ENCODE results near the gene KCNT1. TPM values are rescaled to one million over a fixed set of nuclear protein-coding genes. Genes with fewer than 3 reads are reported as not detected.
A peak's percentile ranks its signal among the peaks of the same experiment; 100 is the strongest.

The KCNT1 gene
- total RNA-seq, 2 donors from 2014 or later, result not detected

DNA sequence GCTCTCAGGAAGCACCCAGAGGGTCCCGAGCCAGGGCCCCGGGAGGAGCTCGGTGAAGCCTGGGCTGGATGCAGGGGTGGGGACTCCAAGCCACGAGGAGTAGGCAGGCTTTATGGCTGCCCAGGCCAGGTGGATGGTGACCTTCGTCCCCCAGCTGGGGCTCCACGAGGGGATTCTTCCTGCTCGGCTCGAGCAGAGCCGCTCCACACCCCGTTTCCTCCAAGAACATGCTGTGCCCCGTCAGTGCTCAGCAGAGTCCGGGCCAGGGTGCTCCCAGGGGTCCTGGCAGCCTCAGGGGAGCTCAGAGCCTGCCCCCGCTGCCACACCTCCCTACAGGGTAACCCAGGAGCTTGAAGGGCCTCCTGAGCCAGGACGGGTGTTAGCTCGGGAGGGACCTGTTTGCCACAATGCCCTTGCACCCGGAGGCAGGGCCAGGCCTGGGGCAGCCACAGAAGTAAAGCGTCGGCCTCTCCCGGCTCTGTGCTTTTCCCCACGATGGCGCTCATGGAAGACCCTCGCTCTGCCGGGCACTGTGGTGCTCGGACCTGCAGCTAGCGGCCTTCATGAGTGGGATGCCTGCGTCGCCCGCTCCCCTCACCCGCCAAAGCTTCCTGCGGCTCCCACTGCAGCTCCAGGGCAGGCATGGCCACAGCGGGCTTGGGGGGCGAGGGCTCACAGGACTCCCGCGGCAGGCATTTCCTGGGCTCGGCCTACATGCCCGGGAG is 86.8 kb downstream of the KCNT1 start:
- Mint-ChIP-seq H3K4me3 (no peak overlapping the region), H3K27ac (no peak overlapping the region), H3K36me3 (ENCODE audit: low read depth) (no peaks in the 10 kb centered on the region), H3K9me3 (no peaks in the 10 kb centered on the region), H3K4me1 (no peaks in the 10 kb centered on the region), H3K27me3 (no peaks in the 10 kb centered on the region)
- no peak for ATAC-seq (replicated peaks)

- Mint-ChIP-seq H3K4me1 (no peaks in the 10 kb centered on the region), H3K4me3 (no peak overlapping the region), H3K27ac (no peak overlapping the region), H3K27me3 (no peaks in the 10 kb centered on the region), H3K36me3 (ENCODE audit: low read depth) (no peaks in the 10 kb centered on the region), H3K9me3 (no peaks in the 10 kb centered on the region)
- no peak for ATAC-seq (replicated peaks)
Observed at GRCh38 chr9:135789838-135790291, 87.9 kb downstream of the KCNT1 start.

DNA sequence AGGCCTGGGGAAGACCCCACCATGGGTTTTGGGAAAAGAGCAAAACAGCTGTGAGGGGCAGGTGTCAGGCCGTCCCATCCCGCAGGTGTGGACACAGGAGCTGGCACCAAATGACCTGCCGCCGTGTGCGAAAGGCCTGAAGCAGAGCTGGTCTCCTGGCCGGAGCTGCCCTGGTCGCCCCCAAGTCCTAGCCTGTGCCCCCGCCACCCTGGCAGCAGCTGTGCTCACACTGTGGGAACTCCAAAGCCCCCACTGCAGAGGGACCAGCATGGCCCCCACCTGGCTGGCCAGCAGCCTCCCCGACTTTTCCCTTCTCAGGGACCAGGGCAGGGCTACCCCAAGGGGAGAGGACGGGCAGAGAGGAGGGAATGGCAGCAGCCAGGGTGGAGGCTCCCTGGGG is 88.4 kb downstream of the KCNT1 start:
- no peaks in the 10 kb centered on the region for H3K4me1 Mint-ChIP-seq
- no peaks in the 10 kb centered on the region for H3K9me3 Mint-ChIP-seq
- no peak overlapping the region for H3K27ac Mint-ChIP-seq
- no peak for ATAC-seq (replicated peaks)
- no peak overlapping the region for H3K4me3 Mint-ChIP-seq
- no peaks in the 10 kb centered on the region for H3K27me3 Mint-ChIP-seq
- no peaks in the 10 kb centered on the region for H3K36me3 Mint-ChIP-seq (ENCODE audit: low read depth)

GRCh38 chr9:135790850-135791249 is 88.9 kb downstream of the KCNT1 start:
- H3K36me3 Mint-ChIP-seq (ENCODE audit: low read depth), result no peaks in the 10 kb centered on the region
- no peak overlapping the region for H3K27ac Mint-ChIP-seq
- no peak for ATAC-seq (replicated peaks)
- no peak overlapping the region for H3K4me3 Mint-ChIP-seq
- no peaks in the 10 kb centered on the region for H3K4me1 Mint-ChIP-seq
- no peaks in the 10 kb centered on the region for H3K27me3 Mint-ChIP-seq
- no peaks in the 10 kb centered on the region for H3K9me3 Mint-ChIP-seq

DNA sequence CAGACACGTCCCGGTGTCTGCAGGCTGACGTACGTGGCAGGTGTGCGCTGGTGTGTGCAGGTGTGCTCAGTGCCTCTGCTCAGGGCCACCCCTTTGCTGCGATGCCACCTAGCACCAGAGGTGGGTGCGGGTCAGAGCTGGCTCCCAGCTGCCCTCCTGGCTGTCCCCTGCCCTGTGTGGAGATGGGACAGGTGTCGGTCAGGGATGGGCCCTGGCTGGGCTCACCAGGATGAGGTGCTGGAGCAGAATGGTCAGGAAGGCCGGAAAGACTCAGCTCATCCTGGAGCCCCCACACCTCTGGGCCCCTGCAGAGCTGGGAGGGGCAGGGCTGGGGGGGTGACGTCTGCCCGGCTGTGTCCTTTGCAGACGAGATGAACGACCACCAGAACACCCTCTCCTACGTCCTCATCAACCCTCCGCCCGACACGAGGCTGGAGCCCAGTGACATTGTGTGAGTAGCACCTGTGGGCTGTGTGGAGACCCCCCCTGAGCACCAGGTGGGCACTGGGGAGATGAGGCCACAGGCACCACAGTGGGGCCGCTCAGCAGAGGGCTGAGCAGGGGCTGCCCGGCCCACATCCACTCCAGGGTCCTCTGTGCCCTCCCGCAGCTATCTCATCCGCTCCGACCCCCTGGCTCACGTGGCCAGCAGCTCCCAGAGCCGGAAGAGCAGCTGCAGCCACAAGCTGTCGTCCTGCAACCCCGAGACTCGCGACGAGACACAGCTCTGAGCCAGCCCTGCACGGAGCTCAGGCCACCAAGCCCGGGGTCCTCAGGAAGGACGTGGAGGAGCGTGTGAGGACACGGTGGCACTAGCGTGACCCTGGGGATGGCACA is 89.7 kb downstream of the KCNT1 start:
- Mint-ChIP-seq H3K36me3 (ENCODE audit: low read depth) (no peaks in the 10 kb centered on the region), H3K4me1 (no peaks in the 10 kb centered on the region), H3K27me3 (no peaks in the 10 kb centered on the region), H3K4me3 (no peak overlapping the region), H3K9me3 (no peaks in the 10 kb centered on the region), H3K27ac (no peak overlapping the region)
- no peak for ATAC-seq (replicated peaks)

DNA sequence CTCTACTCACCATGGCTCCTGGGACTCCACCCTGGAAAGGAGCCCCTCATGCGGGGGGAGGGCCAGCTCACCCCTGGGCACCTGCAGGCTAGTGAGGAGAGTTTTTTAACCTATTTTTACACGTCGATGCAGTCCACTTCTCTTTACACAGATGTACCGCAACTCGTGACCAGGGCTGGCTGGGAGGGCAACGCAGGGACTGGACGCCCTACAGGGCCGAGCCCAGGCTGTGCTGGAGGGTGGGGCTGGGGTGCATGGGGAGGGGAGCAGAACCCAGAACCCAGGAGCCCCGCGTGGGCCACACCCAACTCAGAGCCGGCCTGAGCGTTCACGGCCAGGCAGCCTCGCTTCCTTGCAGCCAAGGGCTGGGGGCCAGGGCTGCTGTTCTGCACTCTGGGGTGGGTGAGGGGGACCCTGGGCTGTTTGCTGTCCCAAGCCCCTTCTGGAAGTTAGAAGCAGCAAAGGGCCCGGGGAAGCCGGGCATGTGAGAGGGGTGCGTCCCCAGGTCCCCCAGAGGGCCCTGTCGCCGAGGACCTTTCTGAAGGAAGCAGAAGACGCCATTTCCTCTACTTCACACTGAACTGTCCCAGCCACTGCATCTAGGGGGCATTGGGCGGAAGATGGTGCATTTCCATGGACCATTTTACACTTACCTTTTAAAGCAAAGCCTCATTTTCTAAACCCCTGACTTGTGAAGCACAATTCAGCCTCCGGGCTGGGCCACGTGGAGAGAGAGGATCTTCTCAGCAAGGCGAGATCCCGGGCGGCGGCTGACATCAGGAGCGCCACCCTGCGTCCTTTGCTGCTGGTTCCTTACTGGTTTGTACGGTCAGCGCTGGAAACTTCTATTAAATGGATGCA is 90.5 kb downstream of the KCNT1 start:
- no peaks in the 10 kb centered on the region for H3K27me3 Mint-ChIP-seq
- H3K4me3 Mint-ChIP-seq, result no peak overlapping the region
- H3K36me3 Mint-ChIP-seq (ENCODE audit: low read depth), result no peaks in the 10 kb centered on the region
- no peak overlapping the region for H3K27ac Mint-ChIP-seq
- peaks cover 2% of the 10 kb centered on the region for H3K4me1 Mint-ChIP-seq
- H3K9me3 Mint-ChIP-seq, result no peaks in the 10 kb centered on the region
- no peak for ATAC-seq (replicated peaks)

DNA sequence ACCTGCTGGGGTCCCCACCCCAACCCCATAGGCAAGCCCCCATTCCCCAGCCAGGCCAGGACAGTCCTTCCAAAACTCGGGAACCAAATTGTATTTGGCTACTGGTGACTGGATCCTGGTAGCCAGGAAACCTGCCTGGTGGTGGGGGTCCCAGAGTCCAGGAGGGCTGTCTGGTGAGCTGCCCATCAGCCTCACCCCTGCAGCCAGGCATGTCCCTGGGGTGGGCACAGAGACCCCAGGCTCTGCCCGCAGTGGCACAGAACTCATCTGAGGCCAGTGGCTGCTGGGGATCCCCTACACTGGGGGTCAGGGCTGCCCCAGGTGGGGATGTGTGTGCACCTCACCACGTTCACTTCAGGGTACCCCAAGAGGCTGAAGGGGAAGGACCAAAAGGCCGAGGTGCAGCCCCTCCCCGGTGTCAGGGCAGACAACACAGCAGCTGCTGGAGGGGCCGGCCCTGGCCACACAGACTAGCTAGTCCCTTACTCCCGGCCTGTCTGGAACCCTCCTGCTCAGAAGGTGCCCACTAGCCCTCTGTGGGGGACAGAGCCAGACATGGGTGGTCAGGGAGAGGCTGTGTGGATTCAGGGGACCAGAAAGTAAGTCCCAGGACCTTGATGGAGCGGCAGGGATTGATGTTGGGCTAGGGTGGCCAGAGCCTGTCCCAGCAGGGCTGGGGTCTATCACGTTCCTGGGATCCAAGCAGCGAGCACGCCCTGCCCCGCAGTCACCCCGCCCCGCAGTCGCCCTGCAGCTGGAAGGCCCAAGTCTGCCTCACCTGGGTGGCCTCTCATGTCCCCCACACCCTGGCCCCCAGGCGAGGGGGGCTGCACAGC is 91.5 kb downstream of the KCNT1 start:
- no peaks in the 10 kb centered on the region for H3K27me3 Mint-ChIP-seq
- no peaks in the 10 kb centered on the region for H3K36me3 Mint-ChIP-seq (ENCODE audit: low read depth)
- H3K4me1 Mint-ChIP-seq, result peaks cover 7% of the 10 kb centered on the region
- no peak overlapping the region for H3K4me3 Mint-ChIP-seq
- no peak for ATAC-seq (replicated peaks)
- no peak overlapping the region for H3K27ac Mint-ChIP-seq
- H3K9me3 Mint-ChIP-seq, result no peaks in the 10 kb centered on the region

GRCh38 chr9:135794057-135794335 is 92.0 kb downstream of the KCNT1 start:
- Mint-ChIP-seq H3K9me3 (no peaks in the 10 kb centered on the region), H3K27ac (no peak overlapping the region), H3K27me3 (no peaks in the 10 kb centered on the region), H3K36me3 (ENCODE audit: low read depth) (no peaks in the 10 kb centered on the region), H3K4me3 (no peak overlapping the region), H3K4me1 (peaks cover 9% of the 10 kb centered on the region)
- no peak for ATAC-seq (replicated peaks)

- no peaks in the 10 kb centered on the region for H3K9me3 Mint-ChIP-seq
- no peaks in the 10 kb centered on the region for H3K36me3 Mint-ChIP-seq (ENCODE audit: low read depth)
- H3K27me3 Mint-ChIP-seq, result no peaks in the 10 kb centered on the region
- no peak overlapping the region for H3K27ac Mint-ChIP-seq
- H3K4me3 Mint-ChIP-seq, result no peak overlapping the region
- H3K4me1 Mint-ChIP-seq, result peaks cover 9% of the 10 kb centered on the region
- no peak for ATAC-seq (replicated peaks)
Observed at GRCh38 chr9:135794361-135794885, 92.4 kb downstream of the KCNT1 start.

DNA sequence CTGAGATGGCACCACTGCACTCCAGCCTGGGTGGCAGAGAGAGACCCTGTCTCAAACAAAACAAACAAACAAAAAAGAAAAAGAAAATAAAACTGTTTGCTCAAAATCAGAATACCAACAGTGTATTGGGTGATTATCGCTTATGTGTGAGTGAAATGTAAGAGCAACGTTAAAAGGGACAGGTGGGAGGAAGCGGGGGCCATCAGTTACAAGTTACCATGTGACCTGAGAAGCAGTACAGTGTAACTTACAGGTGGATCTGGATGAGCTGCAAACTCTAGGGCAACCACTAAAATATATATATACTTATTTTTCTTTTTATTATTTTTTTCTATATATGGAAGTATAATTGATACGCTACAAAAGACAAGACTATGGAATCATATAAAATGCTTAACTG is 93.4 kb downstream of the KCNT1 start:
- Mint-ChIP-seq H3K27ac (no peak overlapping the region), H3K9me3 (no peaks in the 10 kb centered on the region), H3K4me3 (no peak overlapping the region), H3K4me1 (peaks cover 9% of the 10 kb centered on the region), H3K27me3 (no peaks in the 10 kb centered on the region), H3K36me3 (ENCODE audit: low read depth) (no peaks in the 10 kb centered on the region)
- no peak for ATAC-seq (replicated peaks)

- Mint-ChIP-seq H3K36me3 (ENCODE audit: low read depth) (no peaks in the 10 kb centered on the region), H3K4me3 (no peak overlapping the region), H3K9me3 (no peaks in the 10 kb centered on the region), H3K27me3 (no peaks in the 10 kb centered on the region), H3K27ac (peak overlapping the region; percentile 23), H3K4me1 (peaks cover 13% of the 10 kb centered on the region)
- no peak for ATAC-seq (replicated peaks)
Observed at GRCh38 chr9:135796784-135797485, 95.0 kb downstream of the KCNT1 start.

- H3K4me3 Mint-ChIP-seq, result no peak overlapping the region
- no peaks in the 10 kb centered on the region for H3K9me3 Mint-ChIP-seq
- H3K27me3 Mint-ChIP-seq, result no peaks in the 10 kb centered on the region
- ATAC-seq (replicated peaks), result peak; percentile 61
- peaks cover 13% of the 10 kb centered on the region for H3K4me1 Mint-ChIP-seq
- H3K27ac Mint-ChIP-seq, result peak overlapping the region; percentile 23
- no peaks in the 10 kb centered on the region for H3K36me3 Mint-ChIP-seq (ENCODE audit: low read depth)
Observed at GRCh38 chr9:135797507-135798262, 95.7 kb downstream of the KCNT1 start.

DNA sequence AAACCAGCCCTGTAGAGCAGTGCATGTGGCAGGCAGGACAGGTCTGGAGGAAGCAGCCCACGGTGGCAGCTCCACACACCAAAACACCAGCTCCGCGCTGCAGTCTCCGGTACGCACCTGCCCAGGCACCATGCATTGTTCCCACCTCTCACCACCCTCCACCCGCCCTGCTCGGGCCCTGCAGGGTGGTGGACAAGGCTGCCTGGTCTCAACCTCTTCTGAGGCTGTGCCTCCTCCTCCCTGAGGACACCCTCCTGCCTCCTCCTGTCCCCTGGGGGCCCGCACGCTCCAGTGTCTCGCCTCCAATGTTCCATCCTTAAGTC is 96.2 kb downstream of the KCNT1 start:
- peak overlapping the region; percentile 26 for H3K27ac Mint-ChIP-seq
- H3K4me3 Mint-ChIP-seq, result no peak overlapping the region
- ATAC-seq (replicated peaks), result no peak
- peaks cover 13% of the 10 kb centered on the region for H3K4me1 Mint-ChIP-seq
- H3K27me3 Mint-ChIP-seq, result no peaks in the 10 kb centered on the region
- no peaks in the 10 kb centered on the region for H3K36me3 Mint-ChIP-seq (ENCODE audit: low read depth)
- H3K9me3 Mint-ChIP-seq, result no peaks in the 10 kb centered on the region
